ENCODE results near the gene GARS1.

GARS1 gene

DNA sequence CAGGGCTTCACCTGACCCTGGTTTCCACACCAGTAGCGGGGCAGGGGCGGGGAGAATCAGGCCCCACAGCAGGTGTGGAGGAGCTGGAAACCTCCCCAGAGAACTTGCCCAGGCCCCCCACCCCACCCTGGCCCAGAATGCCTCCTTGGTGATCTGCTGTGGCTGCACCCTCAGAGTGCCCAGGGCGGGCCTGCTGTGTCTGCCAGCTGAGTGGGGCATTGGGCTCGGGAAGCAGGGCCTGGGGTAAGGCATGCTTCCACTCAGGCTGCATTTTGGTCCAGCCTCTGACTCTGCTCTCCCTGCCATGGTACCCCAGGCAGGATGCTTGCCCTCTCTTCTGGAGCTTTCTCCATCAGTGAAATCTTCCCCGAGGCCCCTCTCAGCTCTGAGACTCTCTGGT, 88.6 kb downstream of the GARS1 start:
- DNase-seq = no peak
